Ovary (tissue), 9 donors: ENCODE results near the gene NRXN2. TPM values are rescaled to one million over a fixed set of nuclear protein-coding genes. Genes with fewer than 3 reads are reported as not detected.
A peak's percentile ranks its signal among the peaks of the same experiment; 100 is the strongest.

Experiments
- DNase-seq, 5 donors: peaks; one replicate each; pipeline ENCODE4 v3.0.0-alpha.2; 2019 to 2020
- H3K27ac ChIP-seq, 2 donors: fragments of 200-600 bp; one replicate each; pipeline versions ENCODE4 v1.5.1 to v1.8.0; 2019 to 2022
- H3K27me3 ChIP-seq: fragments of 200-600 bp; one replicate; pipeline ENCODE4 v1.8.0; 2022
- H3K36me3 ChIP-seq: fragments of 200-600 bp; sonication (generic); one replicate; pipeline ENCODE4 v1.5.1; 2019
- H3K4me1 ChIP-seq: one replicate; pipeline ENCODE4 v1.8.1; 2013; ENCODE audit warnings: mild to moderate bottlenecking, moderate library complexity; ENCODE audit not compliant: insufficient read depth
- H3K4me3 ChIP-seq: fragments of 200-600 bp; sonication (generic); one replicate; pipeline ENCODE4 v1.5.1; 2017
- H3K9me3 ChIP-seq, 2 donors: fragments of 200-600 bp in 1 of 2; sonication (generic) in 1 of 2; one replicate each; pipeline versions ENCODE4 v1.5.1 to v1.8.1; 2013 to 2019; ENCODE audit warnings: mild to moderate bottlenecking in 1 of 2, moderate library complexity in 1 of 2
- CTCF ChIP-seq, 3 donors: fragments of 450-650 bp in 2 of 3; fragments of 200-600 bp in 1 of 3; IDR thresholded peaks; one replicate each; pipeline versions ENCODE4 v1.5.1 to v1.8.0; 2016 to 2022; ENCODE audit warnings: antibody characterized with exemption in 3 of 3, mild to moderate bottlenecking in 1 of 3
- EP300 ChIP-seq: sonication (generic); formaldehyde crosslinking; IDR thresholded peaks from one replicate; pipeline ENCODE4 v1.6.1; 2017; ENCODE audit warnings: antibody characterized with exemption
- POLR2A ChIP-seq: fragments of 450-650 bp; IDR thresholded peaks from one replicate; pipeline ENCODE4 v1.6.1; 2017; ENCODE audit warnings: antibody characterized with exemption, mild to moderate bottlenecking, moderate library complexity
- WGBS, 3 donors: extraction: QIAGEN DNeasy Blood & Tissue Kit in 1 of 3; methylation state at CpG; one replicate each; pipeline versions ENCODE4 v1.1.5 to v1.1.7; 2013 to 2017; 5-methylcytosine and 5-hydroxymethylcytosine counted together
- intact Hi-C, 4 donors: fragments of 100-400 bp; cut with DNase I; formaldehyde crosslinking; loops; one replicate each; pipeline versions ENCODE4 v1.11.0 to v1.15.1; 2022 to 2023
- polyA plus RNA-seq, 2 donors: library from polyadenylated mRNA; stranded (reverse); fragments of 200-250 nt in 1 of 2; fragments of 350-450 nt in 1 of 2; fragmentation: Illumina TruSeq in 1 of 2; extraction: RNeasy Lipid Tissue Mini Kit (QIAGEN cat#74804) in 1 of 2; gene quantifications; one replicate each; pipeline ENCODE4 v1.2.3, GENCODE V29; 2013 to 2014
- total RNA-seq, 7 donors: library from RNA; depleted of rRNA in 2 of 7; stranded (reverse); fragments of >200 nt in 2 of 7; fragmentation: NEBNext Ultra II Directional in 3 of 7; extraction: Animal tissue kit (Norgen Biotek cat#: 25700) in 3 of 7; gene quantifications; one replicate each; pipeline versions ENCODE4 v1.1.0 to v1.2.4, GENCODE V29; 2016 to 2023
- donor health status: DM: no; HTN: no; CAD: no; lungs with moderate emphysema.
- donor health status: DM: no; HTN: no; CAD: no.
- donor health status: Bipolar disorder and iron deficiency.
- donor health status: DM: yes; HTN: yes; CAD: no.
- donor health status: DM: no; HTN: no; CAD: no.
- donor health status: DM: yes; HTN: yes; CAD: no.

NRXN2 gene
- total and polyA plus RNA-seq, 9 donors: 6.4 to 64.1 (median 19.7) TPM

GRCh38 chr11:64769283-64769682 is 46.3 kb upstream of the NRXN2 start:
- H3K4me3 ChIP-seq: no peak overlapping the region
- H3K27me3 ChIP-seq: no peaks in the 10 kb centered on the region
- peak in 1 of 5 donors; percentile 4 for DNase-seq
- TF ChIP-seq EP300 (no peak), CTCF (IDR thresholded peaks at IDR 0.05) (no peak), POLR2A (no peak)
- H3K36me3 ChIP-seq: no peaks in the 10 kb centered on the region
- no peaks in the 10 kb centered on the region for H3K9me3 ChIP-seq
- H3K27ac ChIP-seq: no peak overlapping the region
- H3K4me1 ChIP-seq: peaks cover 2% of the 10 kb centered on the region
- WGBS, 3 donors: 82 to 87% (median 84%) methylated on average over 6 of the region's 6 CpGs
- intact Hi-C loops: no loop called here

- no peaks in the 10 kb centered on the region for H3K27me3 ChIP-seq
- H3K27ac ChIP-seq: no peak overlapping the region
- intact Hi-C loops: no loop called here
- H3K4me1 ChIP-seq: no peaks in the 10 kb centered on the region
- DNase-seq: peak in 1 of 5 donors; percentile 2
- no peaks in the 10 kb centered on the region for H3K36me3 ChIP-seq
- 78 to 86% (median 85%) methylated on average over 6 of the region's 6 CpGs for WGBS, 3 donors
- TF ChIP-seq POLR2A: no peak
- TF ChIP-seq EP300: no peak
- no peak for TF ChIP-seq CTCF (IDR thresholded peaks at IDR 0.05)
- no peak overlapping the region for H3K4me3 ChIP-seq
- no peaks in the 10 kb centered on the region for H3K9me3 ChIP-seq
Measured at GRCh38 chr11:64768300-64768694, 45.3 kb upstream of the NRXN2 start.

GRCh38 chr11:64767344-64768299 is 44.6 kb upstream of the NRXN2 start:
- Histone ChIP-seq H3K27ac (no peak overlapping the region), H3K4me3 (no peak overlapping the region), H3K9me3 (no peaks in the 10 kb centered on the region), H3K36me3 (no peaks in the 10 kb centered on the region), H3K4me1 (no peaks in the 10 kb centered on the region), H3K27me3 (no peaks in the 10 kb centered on the region)
- intact Hi-C loops: no loop called here
- WGBS, 3 donors: 46 to 50% (median 48%) methylated on average over 19 of the region's 19 CpGs
- TF ChIP-seq CTCF (IDR thresholded peaks at IDR 0.05) (peak; percentile 33 to 50 (median 47)), EP300 (no peak)
- peak; percentile 27 to 68 (median 58) for DNase-seq

- H3K4me3 ChIP-seq: no peak overlapping the region
- TF ChIP-seq EP300: no peak
- TF ChIP-seq POLR2A: no peak
- no peak for TF ChIP-seq CTCF (IDR thresholded peaks at IDR 0.05)
- H3K27ac ChIP-seq: no peak overlapping the region
- H3K36me3 ChIP-seq: no peaks in the 10 kb centered on the region
- H3K9me3 ChIP-seq: no peaks in the 10 kb centered on the region
- H3K27me3 ChIP-seq: no peaks in the 10 kb centered on the region
- peak in 1 of 5 donors; percentile 6 for DNase-seq
- WGBS, 3 donors: 90 to 97% (median 96%) methylated on average over 11 of the region's 11 CpGs
- intact Hi-C loops: no loop called here
- H3K4me1 ChIP-seq: no peaks in the 10 kb centered on the region
Measured at GRCh38 chr11:64766881-64767280, 43.9 kb upstream of the NRXN2 start.
